ENCODE data around the gene CACNB2.

Gene CACNB2

GRCh38 chr10:18508587-18508986 lies 368.4 kb downstream of the CACNB2 start:
- in situ Hi-C loops (cut with MboI; ENCODE audit: low pct_unique_long_range_greater_than_20kb, low sequenced_read_pairs, unreplicated experiment), result no loop called here
- TF ChIP-seq CTCF (IDR thresholded peaks at IDR 0.05; ENCODE audit: extremely low read depth, insufficient read depth, missing control alignments), result no peak
- DNase-seq (ENCODE audit: low spot score), result no peak

GRCh38 chr10:18514537-18514936 lies 374.3 kb downstream of the CACNB2 start:
- TF ChIP-seq CTCF (IDR thresholded peaks at IDR 0.05; ENCODE audit: extremely low read depth, insufficient read depth, missing control alignments), result no peak
- DNase-seq (ENCODE audit: low spot score), result no peak
- in situ Hi-C loops (cut with MboI; ENCODE audit: low pct_unique_long_range_greater_than_20kb, low sequenced_read_pairs, unreplicated experiment), result no loop called here

DNA sequence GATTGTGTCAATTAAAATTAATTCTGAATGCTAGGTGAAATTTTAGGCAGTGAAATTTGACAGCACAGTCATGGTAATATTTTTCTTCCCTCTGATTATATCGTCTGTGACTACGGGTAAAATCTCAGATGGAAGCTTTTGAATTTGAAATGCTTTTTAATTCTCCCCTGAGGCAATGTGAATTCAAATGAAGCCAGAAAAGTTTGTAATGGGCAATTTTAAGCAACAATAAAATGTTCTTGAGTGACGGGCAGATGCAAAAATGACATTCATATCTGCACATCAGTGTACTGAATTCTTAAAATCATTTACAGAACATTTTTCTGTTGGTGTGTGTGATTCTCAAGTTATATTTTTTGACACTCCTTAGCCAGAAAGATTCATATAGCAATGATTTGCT lies 376.6 kb downstream of the CACNB2 start:
- no peak for TF ChIP-seq CTCF (IDR thresholded peaks at IDR 0.05; ENCODE audit: extremely low read depth, insufficient read depth, missing control alignments)
- DNase-seq (ENCODE audit: low spot score), result no peak
- in situ Hi-C loops (cut with MboI; ENCODE audit: low pct_unique_long_range_greater_than_20kb, low sequenced_read_pairs, unreplicated experiment), result no loop called here

- TF ChIP-seq CTCF (IDR thresholded peaks at IDR 0.05; ENCODE audit: extremely low read depth, insufficient read depth, missing control alignments), result no peak
- no peak for DNase-seq (ENCODE audit: low spot score)
- in situ Hi-C loops (cut with MboI; ENCODE audit: low pct_unique_long_range_greater_than_20kb, low sequenced_read_pairs, unreplicated experiment), result no loop called here
Measured at GRCh38 chr10:18523025-18523424, 382.8 kb downstream of the CACNB2 start.

- DNase-seq (ENCODE audit: low spot score), result no peak
- in situ Hi-C loops (cut with MboI; ENCODE audit: low pct_unique_long_range_greater_than_20kb, low sequenced_read_pairs, unreplicated experiment), result no loop called here
- TF ChIP-seq CTCF (IDR thresholded peaks at IDR 0.05; ENCODE audit: extremely low read depth, insufficient read depth, missing control alignments), result no peak
Measured at GRCh38 chr10:18523858-18524257, 383.6 kb downstream of the CACNB2 start.

DNA sequence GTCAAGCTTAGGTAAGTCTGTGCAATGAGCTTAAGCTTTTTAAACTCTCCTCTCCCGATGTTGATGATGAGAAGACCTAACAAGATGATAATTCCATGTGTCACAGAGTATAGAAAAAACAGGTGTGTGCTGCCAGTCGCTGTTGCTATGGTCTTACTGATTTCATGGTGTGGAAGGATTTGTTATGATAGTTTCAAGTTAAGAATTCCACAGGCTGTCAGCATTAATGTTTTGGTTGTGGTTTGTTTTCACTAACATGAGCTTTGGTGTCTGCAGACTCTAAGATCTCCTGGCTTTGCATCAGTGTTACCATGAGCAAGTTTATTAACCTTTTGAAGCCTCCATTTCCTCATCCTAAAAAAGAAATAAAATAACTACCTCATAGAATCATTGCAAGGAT lies 387.5 kb downstream of the CACNB2 start:
- in situ Hi-C loops (cut with MboI; ENCODE audit: low pct_unique_long_range_greater_than_20kb, low sequenced_read_pairs, unreplicated experiment), result no loop called here
- DNase-seq (ENCODE audit: low spot score), result no peak

More for the DNA sequence above, 387.5 kb downstream of the CACNB2 start:
- no peak for TF ChIP-seq CTCF (IDR thresholded peaks at IDR 0.05; ENCODE audit: extremely low read depth, insufficient read depth, missing control alignments)
